OCI-LY7 (cell line): ENCODE measurements around the gene NGEF. TPM values are rescaled to one million over a fixed set of nuclear protein-coding genes. Genes with fewer than 3 reads are reported as not detected.

ENCODE experiments used
- BruUV-seq: library from RNA; stranded (reverse); fragments of 400-500 nt; replicated peaks from 2 replicates; lab custom pipeline; 2021; lab: Mats Ljungman, UMichigan
- CTCF ChIA-PET: fragments of 300-600 bp; sonication (Branson Sonifier 250); formaldehyde crosslinking; loops from one replicate; lab custom pipeline; 2022; ENCODE audit warnings: antibody characterized with exemption; ENCODE audit not compliant: unreplicated experiment; lab: Charles Lee
- POLR2A ChIA-PET: fragments of 300-600 bp; sonication (Branson Sonifier 250); formaldehyde crosslinking; loops from one replicate; lab custom pipeline; 2022; ENCODE audit warnings: antibody characterized with exemption; lab: Charles Lee
- DNase-seq: peaks from one replicate; pipeline ENCODE4 v3.0.0-alpha.2; 2015; ENCODE audit warnings: low spot score
- H2AFZ ChIP-seq: fragments of 200-600 bp; sonication (generic), shearing (Covaris generic); 2 replicates; pipeline ENCODE4 v1.6.1; 2014; ENCODE audit warnings: mild to moderate bottlenecking, antibody characterized with exemption, low read length, moderate library complexity
- H3K27ac ChIP-seq: fragments of 200-600 bp; sonication (generic); 2 replicates; pipeline ENCODE4 v1.5.1; 2014; ENCODE audit warnings: mixed run types, low read depth, mild to moderate bottlenecking, moderate library complexity, low read length, inconsistent platforms; ENCODE audit not compliant: poor library complexity, severe bottlenecking
- H3K36me3 ChIP-seq: fragments of 200-600 bp; sonication (generic); 2 replicates; pipeline ENCODE4 v1.6.1; 2014; ENCODE audit warnings: mild to moderate bottlenecking, antibody characterized with exemption, low read length, moderate library complexity, mixed read lengths; ENCODE audit not compliant: insufficient read depth
- H3K4me1 ChIP-seq: fragments of 200-600 bp; sonication (generic); 2 replicates; pipeline ENCODE4 v1.5.1; 2014; ENCODE audit warnings: mild to moderate bottlenecking, low read length; ENCODE audit not compliant: insufficient read depth, poor library complexity, severe bottlenecking
- H3K4me2 ChIP-seq: fragments of 200-600 bp; sonication (generic); 2 replicates; pipeline ENCODE4 v1.6.1; 2014; ENCODE audit warnings: mild to moderate bottlenecking, low read length
- H3K4me3 ChIP-seq: fragments of 200-600 bp; sonication (generic); 2 replicates; pipeline ENCODE4 v1.5.1; 2014; ENCODE audit warnings: mild to moderate bottlenecking, low read depth, low read length; ENCODE audit not compliant: poor library complexity, severe bottlenecking
- H3K79me2 ChIP-seq: fragments of 200-600 bp; sonication (generic); 2 replicates; pipeline ENCODE4 v1.6.1; 2016; ENCODE audit warnings: low read depth, mild to moderate bottlenecking, low read length, moderate library complexity, mixed read lengths; ENCODE audit not compliant: insufficient read depth
- H3K9me2 ChIP-seq: fragments of 200-600 bp; sonication (generic); 2 replicates; pipeline ENCODE4 v1.6.1; 2016; ENCODE audit warnings: mild to moderate bottlenecking, low read length, mixed read lengths; ENCODE audit not compliant: insufficient read depth
- H3K9me3 ChIP-seq: fragments of 200-600 bp; sonication (generic); 2 replicates; pipeline ENCODE4 v1.6.1; 2014; ENCODE audit warnings: mild to moderate bottlenecking, mixed run types, low read length, mixed read lengths
- H4K20me1 ChIP-seq: fragments of 200-600 bp; sonication (generic); 2 replicates; pipeline ENCODE4 v1.6.1; 2014; ENCODE audit warnings: mild to moderate bottlenecking, antibody characterized with exemption, low read length, moderate library complexity, mixed read lengths; ENCODE audit not compliant: insufficient read depth
- CTCF ChIP-seq: fragments of 200-600 bp; sonication (generic); conservative IDR thresholded peaks from 2 replicates; pipeline ENCODE4 v1.5.1; 2014; ENCODE audit warnings: mild to moderate bottlenecking, antibody characterized with exemption, low read length, moderate library complexity, mixed read lengths
- EZH2phosphoT487 ChIP-seq: fragments of 200-600 bp; sonication (generic); IDR thresholded peaks from 2 replicates; pipeline ENCODE4 v1.6.1; 2018; ENCODE audit warnings: low read depth, borderline replicate concordance, mild to moderate bottlenecking, mixed run types, antibody characterized with exemption, low read length, moderate library complexity, mixed read lengths
- intact Hi-C: fragments of 100-400 bp; cut with micrococcal nuclease; formaldehyde crosslinking; loops from one replicate; pipeline ENCODE4 v1.10.0; 2022; ENCODE audit not compliant: unreplicated experiment
- total RNA-seq, 2 experiments: library from RNA; depleted of rRNA in 1 of 2; stranded (reverse); fragments of >200 nt in 1 of 2; shearing (Covaris generic) in 1 of 2; gene quantifications; 2 replicates each; pipeline ENCODE4 v1.2.3, GENCODE V29; 2014 to 2022

NGEF gene
- total RNA-seq, 2 experiments from 2014 or later, result 0.82 TPM; not detected in 1

- Histone ChIP-seq H3K9me3 (no peaks in the 10 kb centered on the region), H3K27ac (no peak overlapping the region), H2AFZ (no peak overlapping the region), H3K36me3 (no peaks in the 10 kb centered on the region), H3K4me1 (no peaks in the 10 kb centered on the region), H3K4me3 (no peak overlapping the region), H3K79me2 (no peaks in the 10 kb centered on the region), H4K20me1 (no peaks in the 10 kb centered on the region), H3K9me2 (no peaks in the 10 kb centered on the region), H3K4me2 (no peak overlapping the region)
- DNase-seq, result no peak
- BruUV-seq, result no TSS peak
- intact Hi-C loops, result no loop called here
- CTCF ChIA-PET, result no interaction called here
- TF ChIP-seq EZH2phosphoT487 (no peak), CTCF (no peak)
- POLR2A ChIA-PET, result no interaction called here
Observed at GRCh38 chr2:233015019-233015645, 2.1 kb upstream of the NGEF start.

GRCh38 chr2:233013650-233014049 lies 594 bp upstream of the NGEF start:
- Histone ChIP-seq H3K4me3 (no peak overlapping the region), H3K4me1 (no peaks in the 10 kb centered on the region), H3K4me2 (no peak overlapping the region), H4K20me1 (no peaks in the 10 kb centered on the region), H3K36me3 (no peaks in the 10 kb centered on the region), H3K9me3 (no peaks in the 10 kb centered on the region), H2AFZ (no peak overlapping the region), H3K27ac (no peak overlapping the region), H3K79me2 (no peaks in the 10 kb centered on the region), H3K9me2 (no peaks in the 10 kb centered on the region)
- no peak for TF ChIP-seq EZH2phosphoT487
- TF ChIP-seq CTCF, result no peak
- ChIA-PET CTCF (no interaction called here), POLR2A (interaction anchor here (1.0 kb wide), 1 partner anchor 20 kb away, joined by 3 read pairs; no protein-coding TSS in a partner anchor)
- intact Hi-C loops, result no loop called here
- DNase-seq, result no peak
- BruUV-seq, result no TSS peak

DNA sequence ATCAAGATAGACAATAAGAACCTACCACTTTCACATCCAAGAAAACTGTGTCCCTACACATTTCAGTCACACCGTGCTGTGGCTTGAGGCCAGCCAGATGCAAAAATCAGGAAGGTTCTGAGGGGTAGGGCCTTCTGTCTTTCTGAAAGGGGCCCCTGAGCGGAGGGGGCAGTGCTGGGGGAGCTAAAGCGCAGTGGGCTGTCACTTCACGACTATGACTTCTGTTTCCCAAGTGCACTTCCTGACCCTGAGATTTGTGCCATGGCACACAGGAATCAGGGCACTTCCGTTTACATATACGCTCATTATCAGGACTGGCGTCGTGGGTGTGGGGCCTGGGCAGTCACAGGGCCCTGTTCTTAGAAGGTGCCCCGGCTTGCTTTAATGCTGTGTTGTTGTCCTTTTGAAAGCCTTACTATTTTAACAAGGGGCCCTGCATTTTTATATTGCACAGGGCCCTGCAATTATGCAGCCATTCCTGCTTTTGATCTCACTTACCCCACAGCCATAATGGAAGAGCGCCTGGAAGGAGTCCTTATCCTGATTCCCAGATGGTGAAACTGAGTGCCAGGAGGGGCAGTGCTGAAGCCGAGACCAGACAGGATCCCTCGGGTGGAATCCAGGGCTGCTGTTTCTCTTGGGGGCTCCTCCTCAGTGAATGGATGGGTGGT lies 620 bp downstream of the NGEF start:
- POLR2A ChIA-PET, result no interaction called here
- intact Hi-C loops, result no loop called here

More for the DNA sequence above, 620 bp downstream of the NGEF start:
- H3K79me2 ChIP-seq, result no peaks in the 10 kb centered on the region
- H3K4me2 ChIP-seq, result no peak overlapping the region
- H3K27ac ChIP-seq, result no peak overlapping the region
- no peak for DNase-seq
- no peaks in the 10 kb centered on the region for H3K9me3 ChIP-seq
- H3K4me1 ChIP-seq, result no peaks in the 10 kb centered on the region
- H2AFZ ChIP-seq, result no peak overlapping the region
- H3K4me3 ChIP-seq, result no peak overlapping the region
- BruUV-seq, result no TSS peak
- no peaks in the 10 kb centered on the region for H3K36me3 ChIP-seq
- no peaks in the 10 kb centered on the region for H4K20me1 ChIP-seq
- TF ChIP-seq CTCF (no peak), EZH2phosphoT487 (no peak)
- no peaks in the 10 kb centered on the region for H3K9me2 ChIP-seq
- CTCF ChIA-PET, result no interaction called here
